MM.1S (cell line): ENCODE data around the gene TMEM272.
"Not testable (repeated sequence)": the region's sequence is repeated elsewhere in the genome, so short reads cannot be mapped to it uniquely, and the experiment has no call there.

Source experiments
- DNase-seq: peaks from one replicate; pipeline ENCODE4 v3.0.0-alpha.2; 2015
- H2AFZ ChIP-seq: fragments of 300-600 bp; sonication (generic); 2 replicates; pipeline ENCODE4 v1.6.0; 2016; ENCODE audit warnings: antibody characterized with exemption, low read length
- H3F3A ChIP-seq: fragments of 300-600 bp; sonication (generic); 2 replicates; pipeline ENCODE4 v1.6.1; 2016; ENCODE audit warnings: mild to moderate bottlenecking, antibody characterized with exemption, low read length, moderate library complexity, mixed read lengths; ENCODE audit not compliant: insufficient read depth
- H3K27ac ChIP-seq: fragments of 300-600 bp; sonication (generic); 2 replicates; pipeline ENCODE4 v1.5.1; 2016; ENCODE audit warnings: mild to moderate bottlenecking, low read length
- H3K27me3 ChIP-seq: fragments of 300-600 bp; sonication (generic); replicated peaks from 2 replicates; pipeline ENCODE4 v1.6.0; 2016; ENCODE audit warnings: low read length; ENCODE audit not compliant: insufficient read depth
- H3K36me3 ChIP-seq: fragments of 300-600 bp; sonication (generic); replicated peaks from 2 replicates; pipeline ENCODE4 v1.6.1; 2016; ENCODE audit warnings: mild to moderate bottlenecking, low read length, mixed read lengths; ENCODE audit not compliant: insufficient read depth
- H3K4me1 ChIP-seq: fragments of 300-600 bp; sonication (generic); 2 replicates; pipeline ENCODE4 v1.6.1; 2016; ENCODE audit warnings: low read length, mixed read lengths
- H3K4me2 ChIP-seq: fragments of 300-600 bp; sonication (generic); 2 replicates; pipeline ENCODE4 v1.6.0; 2016; ENCODE audit warnings: low read depth, low read length
- H3K4me3 ChIP-seq: fragments of 300-600 bp; sonication (generic); 2 replicates; pipeline ENCODE4 v1.5.1; 2016; ENCODE audit warnings: low read length, mixed read lengths
- H3K79me2 ChIP-seq: fragments of 300-600 bp; sonication (generic); 2 replicates; pipeline ENCODE4 v1.6.1; 2016; ENCODE audit warnings: mixed run types, low read length, mixed read lengths
- H3K9ac ChIP-seq: fragments of 300-600 bp; sonication (generic); 2 replicates; pipeline ENCODE4 v1.6.1; 2016; ENCODE audit warnings: low read length, mixed read lengths
- H3K9me2 ChIP-seq: fragments of 300-600 bp; sonication (generic); replicated peaks from 2 replicates; pipeline ENCODE4 v1.6.1; 2016; ENCODE audit warnings: mild to moderate bottlenecking, low read length, mixed read lengths; ENCODE audit not compliant: insufficient read depth
- H3K9me3 ChIP-seq: fragments of 300-600 bp; sonication (generic); replicated peaks from 2 replicates; pipeline ENCODE4 v1.6.1; 2016; ENCODE audit warnings: mild to moderate bottlenecking, low read length, mixed read lengths; ENCODE audit not compliant: insufficient read depth
- H4K20me1 ChIP-seq: fragments of 300-600 bp; sonication (generic); 2 replicates; pipeline ENCODE4 v1.6.1; 2016; ENCODE audit warnings: mild to moderate bottlenecking, low read length, moderate library complexity, mixed read lengths; ENCODE audit not compliant: insufficient read depth
- CTCF ChIP-seq: fragments of 300-600 bp; sonication (generic); IDR thresholded peaks from 2 replicates; pipeline ENCODE4 v1.5.1; 2016; ENCODE audit warnings: antibody characterized with exemption, low read length, mixed read lengths
- EZH2 ChIP-seq: fragments of 300-600 bp; sonication (generic); optimal IDR thresholded peaks from 2 replicates; pipeline ENCODE3; 2017; ENCODE audit warnings: low read depth, mild to moderate bottlenecking, antibody characterized with exemption, low read length, mixed read lengths
- EZH2phosphoT487 ChIP-seq: fragments of 300-600 bp; sonication (generic); IDR thresholded peaks from 2 replicates; pipeline ENCODE4 v1.6.1; 2018; ENCODE audit warnings: antibody characterized with exemption, low read length

TMEM272 gene

DNA sequence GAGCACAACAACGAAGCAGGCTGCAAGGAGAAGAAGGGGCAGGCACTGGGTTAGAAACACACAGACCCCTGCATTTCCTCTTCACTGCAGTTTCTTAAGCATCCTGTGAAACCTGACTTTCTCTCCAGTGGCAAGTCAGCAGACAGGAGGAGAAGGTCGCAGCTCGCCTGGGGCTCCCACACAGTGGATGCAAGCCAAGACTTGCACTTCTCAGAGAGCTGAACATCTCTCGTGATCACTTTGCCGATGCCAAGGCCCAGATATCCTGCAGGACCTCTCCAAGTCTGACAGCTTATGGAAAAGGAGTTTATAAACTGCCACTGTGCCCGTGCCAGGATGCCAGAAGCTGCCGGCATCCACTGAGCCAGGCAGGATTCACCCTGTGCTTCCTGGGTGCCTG, 18.4 kb downstream of the TMEM272 start:
- H3F3A ChIP-seq = no peaks in the 10 kb centered on the region
- TF ChIP-seq EZH2 (no peak), EZH2phosphoT487 (no peak), CTCF (no peak)
- no peaks in the 10 kb centered on the region for H3K9me3 ChIP-seq
- H4K20me1 ChIP-seq = no peaks in the 10 kb centered on the region
- H3K4me2 ChIP-seq = no peak overlapping the region
- peaks cover 15% of the 10 kb centered on the region; the same call in 1 of the 2 replicates for H3K4me1 ChIP-seq
- no peak overlapping the region for H3K27ac ChIP-seq
- no peak overlapping the region for H2AFZ ChIP-seq
- H3K36me3 ChIP-seq = no peaks in the 10 kb centered on the region
- no peaks in the 10 kb centered on the region for H3K27me3 ChIP-seq
- no peaks in the 10 kb centered on the region for H3K9me2 ChIP-seq
- H3K9ac ChIP-seq = no peak overlapping the region
- no peak overlapping the region for H3K4me3 ChIP-seq
- DNase-seq = no peak
- no peaks in the 10 kb centered on the region for H3K79me2 ChIP-seq

GRCh38 chr13:51825681-51826254, 19.2 kb downstream of the TMEM272 start:
- DNase-seq = no peak
- TF ChIP-seq EZH2phosphoT487 = no peak
- no peak for TF ChIP-seq CTCF
- TF ChIP-seq EZH2 = no peak
- H3F3A ChIP-seq = no peaks in the 10 kb centered on the region
- no peak overlapping the region for H3K4me3 ChIP-seq
- no peaks in the 10 kb centered on the region for H3K27me3 ChIP-seq
- peak overlapping the region; percentile 22; the same call in 1 of the 2 replicates for H3K4me2 ChIP-seq
- no peaks in the 10 kb centered on the region for H3K9me3 ChIP-seq
- no peaks in the 10 kb centered on the region for H3K9me2 ChIP-seq
- H2AFZ ChIP-seq = no peak overlapping the region
- H3K9ac ChIP-seq = no peak overlapping the region
- H4K20me1 ChIP-seq = no peaks in the 10 kb centered on the region
- H3K27ac ChIP-seq = no peak overlapping the region; the same call in 1 of the 2 replicates
- H3K36me3 ChIP-seq = no peaks in the 10 kb centered on the region
- no peaks in the 10 kb centered on the region for H3K79me2 ChIP-seq
- peaks cover 15% of the 10 kb centered on the region; the same call in 1 of the 2 replicates for H3K4me1 ChIP-seq

DNA sequence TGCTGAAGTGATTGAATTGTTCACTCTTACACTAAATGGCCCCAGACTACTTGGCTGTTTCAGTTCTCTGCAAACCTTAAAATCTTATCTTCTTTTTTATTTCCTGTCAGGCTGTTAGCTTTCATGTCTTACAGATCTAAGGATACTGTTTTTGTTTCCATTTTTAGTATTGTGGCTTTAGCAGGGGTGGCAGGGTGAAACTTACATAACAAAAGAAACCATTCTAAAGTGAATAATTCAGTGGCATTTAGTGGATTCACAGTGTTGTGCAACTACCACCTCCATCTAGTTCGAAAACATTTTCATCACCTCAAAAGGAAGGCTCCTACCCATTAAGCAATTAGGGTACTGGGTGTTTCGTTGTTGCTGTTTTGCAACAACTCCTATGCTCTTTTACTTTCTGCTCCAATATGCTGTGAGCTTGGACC, 19.8 kb downstream of the TMEM272 start:
- peak overlapping the region; percentile 24; the same call in 1 of the 2 replicates for H3K27ac ChIP-seq
- no peak overlapping the region for H2AFZ ChIP-seq
- TF ChIP-seq EZH2phosphoT487 = no peak
- no peak for TF ChIP-seq EZH2
- TF ChIP-seq CTCF = no peak
- no peaks in the 10 kb centered on the region for H3K9me3 ChIP-seq
- no peaks in the 10 kb centered on the region for H3K36me3 ChIP-seq
- no peaks in the 10 kb centered on the region for H3F3A ChIP-seq
- no peak overlapping the region for H3K4me3 ChIP-seq
- H3K27me3 ChIP-seq = no peaks in the 10 kb centered on the region
- DNase-seq = peak; percentile 54
- H4K20me1 ChIP-seq = no peaks in the 10 kb centered on the region
- no peaks in the 10 kb centered on the region for H3K79me2 ChIP-seq
- no peaks in the 10 kb centered on the region for H3K9me2 ChIP-seq
- peak overlapping the region; percentile 22; the same call in 1 of the 2 replicates for H3K4me2 ChIP-seq
- no peak overlapping the region for H3K9ac ChIP-seq
- peaks cover 15% of the 10 kb centered on the region; the same call in 1 of the 2 replicates for H3K4me1 ChIP-seq

DNA sequence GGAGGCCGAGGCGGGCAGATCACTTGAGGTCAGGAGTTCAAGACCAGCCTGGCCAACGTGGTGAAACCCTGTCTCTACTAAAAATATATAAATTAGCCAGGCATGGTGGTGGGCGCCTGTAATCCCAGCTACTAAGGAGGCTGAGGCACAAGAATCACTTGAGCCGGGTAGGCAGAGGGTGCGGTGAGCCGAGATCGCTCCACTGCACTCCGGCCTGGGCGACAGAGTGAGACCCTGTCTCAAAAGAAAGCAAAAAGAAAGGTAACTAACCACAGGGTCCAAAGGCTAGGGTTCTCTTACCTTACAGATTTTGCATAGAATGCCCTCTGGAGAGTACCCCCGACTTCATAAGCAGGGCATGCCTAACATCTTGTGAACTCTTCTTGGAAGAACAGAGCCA, 20.3 kb downstream of the TMEM272 start:
- peaks cover 15% of the 10 kb centered on the region; the same call in 1 of the 2 replicates for H3K4me1 ChIP-seq
- H2AFZ ChIP-seq, H3K9ac ChIP-seq: not testable (repeated sequence)

More for the DNA sequence above, 20.3 kb downstream of the TMEM272 start:
- not testable (repeated sequence) for H3K9me3 ChIP-seq, DNase-seq, H3K27me3 ChIP-seq, H3K79me2 ChIP-seq, H3K4me3 ChIP-seq, H3F3A ChIP-seq, H3K36me3 ChIP-seq, H3K9me2 ChIP-seq, H4K20me1 ChIP-seq
- H3K27ac ChIP-seq = peak overlapping the region; percentile 24; the same call in 1 of the 2 replicates
- H3K4me2 ChIP-seq = peak overlapping the region; percentile 22; the same call in 1 of the 2 replicates
